Measurements from ENCODE around the gene RTP3.

DNA sequence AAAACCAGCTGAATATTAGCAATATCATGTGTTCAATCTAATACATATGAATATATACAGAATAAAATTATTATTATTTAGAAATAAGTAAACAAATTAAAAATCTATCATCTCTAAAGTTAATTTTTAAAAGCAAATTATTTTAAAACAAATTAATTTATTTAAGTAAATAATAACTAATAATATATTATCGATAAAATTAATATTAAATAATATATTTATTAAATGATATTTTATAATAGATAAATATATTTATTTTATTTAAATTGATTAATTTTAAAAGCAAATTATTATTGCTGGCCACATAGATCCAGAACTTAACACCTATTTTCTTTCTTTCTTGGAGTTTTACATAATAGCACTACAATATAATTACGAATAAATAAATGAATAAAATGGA is 22.2 kb downstream of the RTP3 start:
- TF ChIP-seq EZH2 (IDR thresholded peaks at IDR 0.05; ENCODE audit: low read depth, unreplicated experiment) (no peak), ZNF114 (CRISPR knock-in tag; IDR thresholded peaks at IDR 0.05) (no peak), EZH2phosphoT487 (IDR thresholded peaks at IDR 0.05; ENCODE audit: unreplicated experiment) (no peak), CREB1 (CRISPR knock-in tag; IDR thresholded peaks at IDR 0.05; ENCODE audit: low read depth) (no peak), POLR2AphosphoS5 (IDR thresholded peaks at IDR 0.05; ENCODE audit: low read depth) (no peak)
- TF ChIP-seq, protein P1, sequence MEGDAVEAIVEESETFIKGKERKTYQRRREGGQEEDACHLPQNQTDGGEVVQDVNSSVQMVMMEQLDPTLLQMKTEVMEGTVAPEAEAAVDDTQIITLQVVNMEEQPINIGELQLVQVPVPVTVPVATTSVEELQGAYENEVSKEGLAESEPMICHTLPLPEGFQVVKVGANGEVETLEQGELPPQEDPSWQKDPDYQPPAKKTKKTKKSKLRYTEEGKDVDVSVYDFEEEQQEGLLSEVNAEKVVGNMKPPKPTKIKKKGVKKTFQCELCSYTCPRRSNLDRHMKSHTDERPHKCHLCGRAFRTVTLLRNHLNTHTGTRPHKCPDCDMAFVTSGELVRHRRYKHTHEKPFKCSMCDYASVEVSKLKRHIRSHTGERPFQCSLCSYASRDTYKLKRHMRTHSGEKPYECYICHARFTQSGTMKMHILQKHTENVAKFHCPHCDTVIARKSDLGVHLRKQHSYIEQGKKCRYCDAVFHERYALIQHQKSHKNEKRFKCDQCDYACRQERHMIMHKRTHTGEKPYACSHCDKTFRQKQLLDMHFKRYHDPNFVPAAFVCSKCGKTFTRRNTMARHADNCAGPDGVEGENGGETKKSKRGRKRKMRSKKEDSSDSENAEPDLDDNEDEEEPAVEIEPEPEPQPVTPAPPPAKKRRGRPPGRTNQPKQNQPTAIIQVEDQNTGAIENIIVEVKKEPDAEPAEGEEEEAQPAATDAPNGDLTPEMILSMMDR (conservative IDR thresholded peaks at IDR 0.05; ENCODE audit: low read depth in 2 of 2), result no peak
- TF ChIP-seq, protein P2, sequence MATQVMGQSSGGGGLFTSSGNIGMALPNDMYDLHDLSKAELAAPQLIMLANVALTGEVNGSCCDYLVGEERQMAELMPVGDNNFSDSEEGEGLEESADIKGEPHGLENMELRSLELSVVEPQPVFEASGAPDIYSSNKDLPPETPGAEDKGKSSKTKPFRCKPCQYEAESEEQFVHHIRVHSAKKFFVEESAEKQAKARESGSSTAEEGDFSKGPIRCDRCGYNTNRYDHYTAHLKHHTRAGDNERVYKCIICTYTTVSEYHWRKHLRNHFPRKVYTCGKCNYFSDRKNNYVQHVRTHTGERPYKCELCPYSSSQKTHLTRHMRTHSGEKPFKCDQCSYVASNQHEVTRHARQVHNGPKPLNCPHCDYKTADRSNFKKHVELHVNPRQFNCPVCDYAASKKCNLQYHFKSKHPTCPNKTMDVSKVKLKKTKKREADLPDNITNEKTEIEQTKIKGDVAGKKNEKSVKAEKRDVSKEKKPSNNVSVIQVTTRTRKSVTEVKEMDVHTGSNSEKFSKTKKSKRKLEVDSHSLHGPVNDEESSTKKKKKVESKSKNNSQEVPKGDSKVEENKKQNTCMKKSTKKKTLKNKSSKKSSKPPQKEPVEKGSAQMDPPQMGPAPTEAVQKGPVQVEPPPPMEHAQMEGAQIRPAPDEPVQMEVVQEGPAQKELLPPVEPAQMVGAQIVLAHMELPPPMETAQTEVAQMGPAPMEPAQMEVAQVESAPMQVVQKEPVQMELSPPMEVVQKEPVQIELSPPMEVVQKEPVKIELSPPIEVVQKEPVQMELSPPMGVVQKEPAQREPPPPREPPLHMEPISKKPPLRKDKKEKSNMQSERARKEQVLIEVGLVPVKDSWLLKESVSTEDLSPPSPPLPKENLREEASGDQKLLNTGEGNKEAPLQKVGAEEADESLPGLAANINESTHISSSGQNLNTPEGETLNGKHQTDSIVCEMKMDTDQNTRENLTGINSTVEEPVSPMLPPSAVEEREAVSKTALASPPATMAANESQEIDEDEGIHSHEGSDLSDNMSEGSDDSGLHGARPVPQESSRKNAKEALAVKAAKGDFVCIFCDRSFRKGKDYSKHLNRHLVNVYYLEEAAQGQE (IDR thresholded peaks at IDR 0.05; ENCODE audit: unreplicated experiment), result no peak

All from GM23338 (cell line).